GM10248 (cell line): ENCODE data around the gene PNMA1.

Experiments
- CTCF ChIA-PET: fragments of 300-600 bp; sonication (Branson Sonifier 250); formaldehyde crosslinking; extraction: SDS; loops from one replicate; lab custom pipeline; 2021; ENCODE audit warnings: antibody characterized with exemption; lab: Yijun Ruan, JAX
- POLR2A ChIA-PET: fragments of 350-650 bp; sonication (Branson Sonifier 250); formaldehyde crosslinking; extraction: SDS; loops from one replicate; lab custom pipeline; 2020; ENCODE audit warnings: antibody characterized with exemption; lab: Yijun Ruan, JAX
- DNase-seq: peaks from one replicate; pipeline ENCODE4 v3.0.0; 2012; ENCODE audit errors: extremely low spot score
- CTCF ChIP-seq: IDR thresholded peaks from 2 replicates; pipeline ENCODE4 v1.5.1; 2012; ENCODE audit warnings: mild to moderate bottlenecking, low read depth; ENCODE audit errors: extremely low read depth, missing control alignments, control extremely low read depth

PNMA1 gene

GRCh38 chr14:73713803-73714655 is at the start of gene PNMA1:
PNMA1 (minus strand) TSS chr14:73714384; CDS start chr14:73713639, 745 bp downstream.
- DNase-seq, result peak; percentile 96
- ChIA-PET POLR2A (no interaction called here), CTCF (interaction anchor here (0.9 to 1.9 kb wide), 6 partner anchors 9 to 80 kb away, joined by 3 to 6 read pairs (median 4); no protein-coding TSS in a partner anchor)
- no peak for TF ChIP-seq CTCF

- TF ChIP-seq CTCF, result no peak
- POLR2A ChIA-PET, result interaction anchor here (1.1 to 2.7 kb wide), 3 partner anchors 8 to 11 kb away, joined by 3 to 22 read pairs (median 4); no protein-coding TSS in a partner anchor
- DNase-seq, result no peak
- CTCF ChIA-PET, result interaction anchor here (1.4 to 2.3 kb wide), 3 partner anchors 8 to 22 kb away, joined by 3 to 18 read pairs (median 6); no protein-coding TSS in a partner anchor
These were observed 49.2 kb upstream of the PNMA1 start for GRCh38 chr14:73763396-73763795.

- TF ChIP-seq CTCF, result no peak
- DNase-seq, result peak; percentile 73
- ChIA-PET POLR2A (interaction anchor here (0.8 to 2.7 kb wide), 7 partner anchors 8 to 89 kb away, joined by 3 to 22 read pairs (median 4); partner anchors contain the start of gene PTGR2), CTCF (interaction anchor here (0.7 to 2.3 kb wide), 8 partner anchors 9 to 21 kb away, joined by 3 to 18 read pairs (median 4); no protein-coding TSS in a partner anchor)
These were observed 48.2 kb upstream of the PNMA1 start for GRCh38 chr14:73762375-73762822.

- DNase-seq, result no peak
- no peak for TF ChIP-seq CTCF
- CTCF ChIA-PET, result interaction anchor here (0.7 to 2.3 kb wide), 9 partner anchors 8 to 34 kb away, joined by 3 to 18 read pairs (median 4); no protein-coding TSS in a partner anchor
- POLR2A ChIA-PET, result interaction anchor here (0.6 to 2.7 kb wide), 7 partner anchors 7 to 735 kb away, joined by 3 to 22 read pairs (median 4); partner anchors contain the start of genes PTGR2 and ZFYVE1
These were observed 47.6 kb upstream of the PNMA1 start for GRCh38 chr14:73761618-73762355.

GRCh38 chr14:73760598-73761586 is 46.7 kb upstream of the PNMA1 start:
- no peak for TF ChIP-seq CTCF
- CTCF ChIA-PET, result interaction anchor here (0.6 to 9.4 kb wide), 13 partner anchors 7 to 68 kb away, joined by 3 to 102 read pairs (median 17); no protein-coding TSS in a partner anchor
- no peak for DNase-seq
- POLR2A ChIA-PET, result interaction anchor here (0.7 to 3.7 kb wide), 7 partner anchors 10 to 126 kb away, joined by 3 to 44 read pairs (median 8); partner anchors contain the start of gene ZNF410
